Right atrium auricular region (tissue), 2 donors: ENCODE measurements around the gene MAP2. TPM values are rescaled to one million over a fixed set of nuclear protein-coding genes. Genes with fewer than 3 reads are reported as not detected.

Source experiments
- DNase-seq: peaks from one replicate; pipeline ENCODE4 v3.0.0-alpha.2; 2019; ENCODE audit warnings: low spot score
- H3K27ac ChIP-seq, 2 donors: fragments of 200-600 bp; sonication (generic); 1 replicate in 1 of 2; 2 replicates in 1 of 2; pipeline ENCODE4 v1.5.1; 2016 to 2019
- H3K27me3 ChIP-seq, 2 donors: fragments of 200-600 bp; sonication (generic); one replicate each; pipeline versions ENCODE4 v1.5.1 to v1.6.0; 2017 to 2019
- H3K36me3 ChIP-seq: fragments of 200-600 bp; sonication (generic); one replicate; pipeline ENCODE4 v1.5.1; 2016
- H3K4me1 ChIP-seq, 2 donors: fragments of 200-600 bp; sonication (generic); one replicate each; pipeline versions ENCODE4 v1.5.1 to v1.6.0; 2017 to 2019
- H3K4me3 ChIP-seq, 2 donors: fragments of 200-600 bp; sonication (generic); 1 replicate in 1 of 2; 2 replicates in 1 of 2; pipeline ENCODE4 v1.5.1; 2017 to 2019; ENCODE audit warnings: mild to moderate bottlenecking in 1 of 2, moderate library complexity in 1 of 2
- H3K9me3 ChIP-seq, 2 donors: fragments of 200-600 bp; sonication (generic); one replicate each; pipeline ENCODE4 v1.5.1; 2019
- CTCF ChIP-seq, 2 donors: fragments of 200-600 bp; sonication (generic); IDR thresholded peaks; one replicate each; pipeline ENCODE4 v1.5.1; 2019; ENCODE audit warnings: antibody characterized with exemption in 2 of 2
- total RNA-seq, 2 donors: library from RNA; depleted of rRNA; stranded (reverse); fragments of >200 nt; gene quantifications; one replicate each; pipeline ENCODE4 v1.1.0, GENCODE V29; 2016

Gene MAP2
- total RNA-seq, 2 donors from 2014 or later, result 6.5 to 6.7 TPM

- Histone ChIP-seq H3K4me1 (no peaks in the 10 kb centered on the region), H3K9me3 (no peaks in the 10 kb centered on the region), H3K27ac (no peak overlapping the region), H3K4me3 (no peak overlapping the region), H3K36me3 (no peaks in the 10 kb centered on the region), H3K27me3 (no peaks in the 10 kb centered on the region)
- TF ChIP-seq CTCF (IDR thresholded peaks at IDR 0.05), result no peak
- no peak for DNase-seq
Observed at GRCh38 chr2:209451209-209451834, 27.5 kb downstream of the MAP2 start.

- H3K36me3 ChIP-seq, result no peaks in the 10 kb centered on the region
- no peaks in the 10 kb centered on the region for H3K27me3 ChIP-seq
- H3K9me3 ChIP-seq, result no peaks in the 10 kb centered on the region
- H3K4me3 ChIP-seq, result no peak overlapping the region
- H3K27ac ChIP-seq, result no peak overlapping the region
- no peak for TF ChIP-seq CTCF (IDR thresholded peaks at IDR 0.05)
- no peaks in the 10 kb centered on the region for H3K4me1 ChIP-seq
- DNase-seq, result no peak
Observed at GRCh38 chr2:209456489-209456888, 32.6 kb downstream of the MAP2 start.

GRCh38 chr2:209458008-209458979 is 34.4 kb downstream of the MAP2 start:
- Histone ChIP-seq H3K36me3 (no peaks in the 10 kb centered on the region), H3K27me3 (no peaks in the 10 kb centered on the region), H3K4me1 (no peaks in the 10 kb centered on the region), H3K9me3 (no peaks in the 10 kb centered on the region), H3K4me3 (no peak overlapping the region), H3K27ac (no peak overlapping the region)
- DNase-seq, result no peak
- TF ChIP-seq CTCF (IDR thresholded peaks at IDR 0.05), result no peak

GRCh38 chr2:209459359-209459758 is 35.5 kb downstream of the MAP2 start:
- Histone ChIP-seq H3K27me3 (no peaks in the 10 kb centered on the region), H3K9me3 (no peaks in the 10 kb centered on the region), H3K4me3 (no peak overlapping the region), H3K4me1 (no peaks in the 10 kb centered on the region), H3K36me3 (no peaks in the 10 kb centered on the region), H3K27ac (no peak overlapping the region)
- TF ChIP-seq CTCF (IDR thresholded peaks at IDR 0.05), result no peak
- no peak for DNase-seq

- Histone ChIP-seq H3K27me3 (no peaks in the 10 kb centered on the region), H3K27ac (no peak overlapping the region), H3K4me3 (no peak overlapping the region), H3K9me3 (no peaks in the 10 kb centered on the region), H3K4me1 (no peaks in the 10 kb centered on the region), H3K36me3 (no peaks in the 10 kb centered on the region)
- no peak for DNase-seq
- no peak for TF ChIP-seq CTCF (IDR thresholded peaks at IDR 0.05)
Observed at GRCh38 chr2:209460151-209460761, 36.4 kb downstream of the MAP2 start.
